ENCODE measurements around the gene BDKRB1. TPM values are rescaled to one million over a fixed set of nuclear protein-coding genes. Genes with fewer than 3 reads are reported as not detected.

The BDKRB1 gene
- total and polyA plus RNA-seq, 10 of the 15 experiments (the other 5 are each of a cell fraction or from before 2014, with no cell fraction given): 0.21 TPM; not detected in 9

DNA sequence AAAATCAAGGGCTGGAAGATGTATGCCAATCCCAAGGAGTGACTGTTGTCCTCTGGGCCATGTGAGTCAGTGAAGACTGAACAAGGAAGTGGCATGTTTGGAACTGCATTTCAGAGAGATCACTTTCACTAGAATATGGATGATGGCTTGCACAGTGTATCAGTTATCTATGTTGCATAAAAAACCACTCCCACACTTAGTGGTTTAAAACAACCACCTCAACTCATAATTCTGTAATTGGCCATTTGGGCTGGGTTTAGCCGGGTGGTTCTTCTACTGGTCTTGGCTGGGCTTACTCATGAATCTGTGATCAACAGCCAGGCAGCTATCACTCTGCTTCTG, 15.4 kb downstream of the BDKRB1 start (continued):
- TF ChIP-seq, protein P1, sequence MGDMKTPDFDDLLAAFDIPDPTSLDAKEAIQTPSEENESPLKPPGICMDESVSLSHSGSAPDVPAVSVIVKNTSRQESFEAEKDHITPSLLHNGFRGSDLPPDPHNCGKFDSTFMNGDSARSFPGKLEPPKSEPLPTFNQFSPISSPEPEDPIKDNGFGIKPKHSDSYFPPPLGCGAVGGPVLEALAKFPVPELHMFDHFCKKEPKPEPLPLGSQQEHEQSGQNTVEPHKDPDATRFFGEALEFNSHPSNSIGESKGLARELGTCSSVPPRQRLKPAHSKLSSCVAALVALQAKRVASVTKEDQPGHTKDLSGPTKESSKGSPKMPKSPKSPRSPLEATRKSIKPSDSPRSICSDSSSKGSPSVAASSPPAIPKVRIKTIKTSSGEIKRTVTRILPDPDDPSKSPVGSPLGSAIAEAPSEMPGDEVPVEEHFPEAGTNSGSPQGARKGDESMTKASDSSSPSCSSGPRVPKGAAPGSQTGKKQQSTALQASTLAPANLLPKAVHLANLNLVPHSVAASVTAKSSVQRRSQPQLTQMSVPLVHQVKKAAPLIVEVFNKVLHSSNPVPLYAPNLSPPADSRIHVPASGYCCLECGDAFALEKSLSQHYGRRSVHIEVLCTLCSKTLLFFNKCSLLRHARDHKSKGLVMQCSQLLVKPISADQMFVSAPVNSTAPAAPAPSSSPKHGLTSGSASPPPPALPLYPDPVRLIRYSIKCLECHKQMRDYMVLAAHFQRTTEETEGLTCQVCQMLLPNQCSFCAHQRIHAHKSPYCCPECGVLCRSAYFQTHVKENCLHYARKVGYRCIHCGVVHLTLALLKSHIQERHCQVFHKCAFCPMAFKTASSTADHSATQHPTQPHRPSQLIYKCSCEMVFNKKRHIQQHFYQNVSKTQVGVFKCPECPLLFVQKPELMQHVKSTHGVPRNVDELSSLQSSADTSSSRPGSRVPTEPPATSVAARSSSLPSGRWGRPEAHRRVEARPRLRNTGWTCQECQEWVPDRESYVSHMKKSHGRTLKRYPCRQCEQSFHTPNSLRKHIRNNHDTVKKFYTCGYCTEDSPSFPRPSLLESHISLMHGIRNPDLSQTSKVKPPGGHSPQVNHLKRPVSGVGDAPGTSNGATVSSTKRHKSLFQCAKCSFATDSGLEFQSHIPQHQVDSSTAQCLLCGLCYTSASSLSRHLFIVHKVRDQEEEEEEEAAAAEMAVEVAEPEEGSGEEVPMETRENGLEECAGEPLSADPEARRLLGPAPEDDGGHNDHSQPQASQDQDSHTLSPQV (IDR thresholded peaks at IDR 0.05): no peak
- TF ChIP-seq NR2F1 (conservative IDR thresholded peaks at IDR 0.05): no peak

DNA sequence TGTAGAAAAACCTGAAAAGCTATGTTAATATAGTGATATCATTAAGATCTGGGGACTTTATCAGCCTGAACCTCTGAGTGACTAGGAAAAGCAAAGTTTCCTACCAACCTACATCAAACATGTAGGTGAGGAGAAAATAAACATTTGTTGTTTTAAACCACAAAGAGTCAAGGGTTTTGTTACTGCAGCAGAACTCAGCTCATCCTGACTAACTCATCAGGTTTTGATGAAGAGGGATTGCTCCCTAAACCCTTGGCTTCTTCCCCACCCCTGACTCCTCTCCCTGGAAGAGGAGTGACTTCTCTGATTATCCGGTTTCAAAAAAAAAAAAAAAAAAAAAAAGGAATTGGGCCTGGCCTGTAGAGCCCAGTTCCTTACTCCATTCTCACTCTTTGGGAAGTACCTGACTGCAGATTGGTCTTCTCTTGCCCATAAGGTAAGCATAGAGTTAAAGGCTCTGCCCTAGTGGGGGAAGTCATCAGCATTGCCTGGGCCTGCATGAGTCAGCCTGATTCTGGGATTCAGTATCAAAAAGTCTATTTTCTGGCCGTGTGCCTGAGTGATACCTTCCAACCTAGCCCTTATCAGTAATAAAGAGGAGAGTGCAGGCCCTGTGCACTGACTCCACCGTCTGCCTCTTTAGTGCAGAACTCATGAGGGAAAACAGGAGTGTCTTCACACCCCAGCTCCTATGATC, 16.9 kb downstream of the BDKRB1 start:
- no peak for DNase-seq (ENCODE audit: low read depth, low spot score)
- Histone ChIP-seq H3K4me3 (no peak overlapping the region), H2AFZ (ENCODE audit: control insufficient read depth, low read depth, low read length) (no peak overlapping the region), H3K79me2 (ENCODE audit: control insufficient read depth, insufficient read depth, low read length) (no peaks in the 10 kb centered on the region), H3K27ac (ENCODE audit: control insufficient read depth, insufficient read depth) (no peak overlapping the region), H3K36me3 (ENCODE audit: control insufficient read depth in 2 of 2, insufficient read depth in 2 of 2, low read length in 1 of 2) (no peaks in the 10 kb centered on the region), H3K4me1 (ENCODE audit: control insufficient read depth, insufficient read depth, low read length) (no peaks in the 10 kb centered on the region), H3K27me3 (replicated peaks in 1 of 2; ENCODE audit: control insufficient read depth in 2 of 2, insufficient read depth in 2 of 2, low read length in 1 of 2) (no peaks in the 10 kb centered on the region), H3K4me2 (ENCODE audit: control insufficient read depth, insufficient read depth) (no peak overlapping the region), H3K9ac (ENCODE audit: control insufficient read depth, insufficient read depth, low read length) (no peak overlapping the region), H4K20me1 (ENCODE audit: control insufficient read depth, insufficient read depth) (no peaks in the 10 kb centered on the region), H3K9me3 (replicated peaks; ENCODE audit: control insufficient read depth, insufficient read depth, low read length) (no peaks in the 10 kb centered on the region; the same call in 2 of the 3 replicates)
- TF ChIP-seq NFYA (IDR thresholded peaks at IDR 0.05; ENCODE audit: borderline replicate concordance, low read depth, low read length): no peak
- no peak for TF ChIP-seq EED (IDR thresholded peaks at IDR 0.05; ENCODE audit: low read depth)
- no peak for TF ChIP-seq CHD1 (IDR thresholded peaks at IDR 0.05; ENCODE audit: low read depth, low read length)
- TF ChIP-seq, protein P2, sequence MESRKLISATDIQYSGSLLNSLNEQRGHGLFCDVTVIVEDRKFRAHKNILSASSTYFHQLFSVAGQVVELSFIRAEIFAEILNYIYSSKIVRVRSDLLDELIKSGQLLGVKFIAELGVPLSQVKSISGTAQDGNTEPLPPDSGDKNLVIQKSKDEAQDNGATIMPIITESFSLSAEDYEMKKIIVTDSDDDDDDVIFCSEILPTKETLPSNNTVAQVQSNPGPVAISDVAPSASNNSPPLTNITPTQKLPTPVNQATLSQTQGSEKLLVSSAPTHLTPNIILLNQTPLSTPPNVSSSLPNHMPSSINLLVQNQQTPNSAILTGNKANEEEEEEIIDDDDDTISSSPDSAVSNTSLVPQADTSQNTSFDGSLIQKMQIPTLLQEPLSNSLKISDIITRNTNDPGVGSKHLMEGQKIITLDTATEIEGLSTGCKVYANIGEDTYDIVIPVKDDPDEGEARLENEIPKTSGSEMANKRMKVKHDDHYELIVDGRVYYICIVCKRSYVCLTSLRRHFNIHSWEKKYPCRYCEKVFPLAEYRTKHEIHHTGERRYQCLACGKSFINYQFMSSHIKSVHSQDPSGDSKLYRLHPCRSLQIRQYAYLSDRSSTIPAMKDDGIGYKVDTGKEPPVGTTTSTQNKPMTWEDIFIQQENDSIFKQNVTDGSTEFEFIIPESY (IDR thresholded peaks at IDR 0.05): no peak
- no peak for TF ChIP-seq NFIC (IDR thresholded peaks at IDR 0.05; ENCODE audit: low read depth, low read length)
- TF ChIP-seq SRF (IDR thresholded peaks at IDR 0.05; ENCODE audit: low read depth in 2 of 2, low read length in 2 of 2): no peak
- TF ChIP-seq CBX5 (IDR thresholded peaks at IDR 0.05; ENCODE audit: low read depth): no peak
- no peak for TF ChIP-seq KLF5 (IDR thresholded peaks at IDR 0.05; ENCODE audit: partially characterized antibody)
- no peak for TF ChIP-seq RB1 (IDR thresholded peaks at IDR 0.05; ENCODE audit: borderline replicate concordance)
- TF ChIP-seq PML (IDR thresholded peaks at IDR 0.05; ENCODE audit: low read length): no peak
- ATAC-seq: no peak
- in situ Hi-C loops (cut with MboI): loop anchor here (5.0 kb wide), 1 partner anchor 711 kb away; no protein-coding TSS in a partner anchor
- FAIRE-seq: no peak
- SMC1A ChIA-PET (ENCODE audit: uncharacterized antibody, unreplicated experiment): interaction anchor here (1.5 to 2.0 kb wide), 4 partner anchors 13 to 714 kb away, joined by 4 to 6 read pairs (median 5); no protein-coding TSS in a partner anchor
- intact Hi-C loops (cut with micrococcal nuclease; ENCODE audit: unreplicated experiment): no loop called here
- CTCF ChIA-PET: interaction anchor here (1.4 to 5.6 kb wide), 5 partner anchors 11 to 217 kb away, joined by 4 to 71 read pairs (median 20); no protein-coding TSS in a partner anchor
- POLR2A ChIA-PET: no interaction called here
- WGBS (ENCODE audit: insufficient coverage, insufficient replicate concordance, low lambda C conversion rate, missing lambda C conversion rate): 35% methylated on average over 3 of the region's 3 CpGs
- RAD21 ChIA-PET (ENCODE audit: unreplicated experiment): interaction anchor here (1.1 to 1.3 kb wide), 2 partner anchors 58 to 172 kb away, joined by 3 read pairs; no protein-coding TSS in a partner anchor
- BruUV-seq (replicated peaks): no TSS peak
